Neuronal stem cell (in vitro differentiated cells): Measurements from ENCODE around the gene CRYGD. TPM values are rescaled to one million over a fixed set of nuclear protein-coding genes. Genes with fewer than 3 reads are reported as not detected.
"Not testable (repeated sequence)": the region's sequence is repeated elsewhere in the genome, so short reads cannot be mapped to it uniquely, and the experiment has no call there.

Experiments
- DNase-seq: peaks from one replicate; pipeline ENCODE4 v3.0.0-alpha.2; 2013; ENCODE audit warnings: low spot score
- H2AFZ ChIP-seq: one replicate; pipeline ENCODE4 v1.6.1; 2013; ENCODE audit warnings: mild to moderate bottlenecking, low read length, inconsistent platforms
- H2AK5ac ChIP-seq: 2 replicates; pipeline ENCODE4 v1.6.1; 2013; ENCODE audit warnings: low read depth, mild to moderate bottlenecking, inconsistent platforms, low read length, moderate library complexity, mixed read lengths
- H2BK120ac ChIP-seq: 2 replicates; pipeline ENCODE4 v1.6.1; 2013; ENCODE audit warnings: low read depth, mild to moderate bottlenecking, inconsistent platforms, low read length, moderate library complexity, mixed read lengths
- H2BK12ac ChIP-seq: one replicate; pipeline ENCODE4 v1.6.1; 2013; ENCODE audit warnings: low read length, inconsistent platforms
- H2BK15ac ChIP-seq: 2 replicates; pipeline ENCODE4 v1.6.1; 2013; ENCODE audit warnings: mild to moderate bottlenecking, low read length, inconsistent platforms, mixed read lengths
- H2BK5ac ChIP-seq: one replicate; pipeline ENCODE4 v1.6.1; 2013; ENCODE audit warnings: inconsistent platforms, mild to moderate bottlenecking, low read length, moderate library complexity
- H3K14ac ChIP-seq: one replicate; pipeline ENCODE4 v1.6.1; 2013; ENCODE audit warnings: low read length, inconsistent platforms
- H3K18ac ChIP-seq: 2 replicates; pipeline ENCODE4 v1.6.1; 2013; ENCODE audit warnings: low read length, inconsistent platforms
- H3K23ac ChIP-seq: 2 replicates; pipeline ENCODE4 v1.6.1; 2013; ENCODE audit warnings: low read depth, mild to moderate bottlenecking, mixed read lengths, low read length, inconsistent platforms; ENCODE audit not compliant: poor library complexity
- H3K27ac ChIP-seq: replicated peaks from 3 replicates; pipeline ENCODE4 v1.5.1; 2013; ENCODE audit warnings: low read length, inconsistent platforms
- H3K27me3 ChIP-seq, 3 experiments: 2 replicates each; pipeline ENCODE4 v1.6.1; 2013; ENCODE audit warnings: low read length in 3 of 3, mild to moderate bottlenecking in 2 of 3, inconsistent platforms in 1 of 3, low read depth in 1 of 3, mixed read lengths in 1 of 3, moderate library complexity in 1 of 3; ENCODE audit not compliant: control insufficient read depth in 3 of 3, insufficient read depth in 3 of 3
- H3K36me3 ChIP-seq, 2 donors: replicated peaks in 1 of 2; 2 replicates each; pipeline ENCODE4 v1.6.1; 2013; ENCODE audit warnings: low read length in 2 of 2; ENCODE audit not compliant: control insufficient read depth in 2 of 2, insufficient read depth in 2 of 2
- H3K4ac ChIP-seq: 2 replicates; pipeline ENCODE4 v1.6.1; 2013; ENCODE audit warnings: inconsistent platforms, mild to moderate bottlenecking, low read length, moderate library complexity
- H3K4me1 ChIP-seq, 2 donors: 1 replicate in 1 of 2; 2 replicates in 1 of 2; pipeline ENCODE4 v1.6.1; 2013; ENCODE audit warnings: low read length in 2 of 2, low read depth in 1 of 2; ENCODE audit not compliant: control insufficient read depth in 2 of 2, insufficient read depth in 1 of 2
- H3K4me2 ChIP-seq: one replicate; pipeline ENCODE4 v1.6.1; 2013; ENCODE audit warnings: mild to moderate bottlenecking, low read length, inconsistent platforms; ENCODE audit not compliant: insufficient read depth, poor library complexity, severe bottlenecking
- H3K4me3 ChIP-seq, 2 donors: 2 replicates each; pipeline ENCODE4 v1.5.1; 2013; ENCODE audit warnings: low read length in 2 of 2, mild to moderate bottlenecking in 2 of 2, inconsistent platforms in 1 of 2, moderate library complexity in 1 of 2
- H3K79me1 ChIP-seq: one replicate; pipeline ENCODE4 v1.6.1; 2013; ENCODE audit warnings: low read depth, mild to moderate bottlenecking, inconsistent platforms, low read length, moderate library complexity
- H3K9ac ChIP-seq: one replicate; pipeline ENCODE4 v1.6.1; 2013; ENCODE audit warnings: mild to moderate bottlenecking, low read depth, low read length, inconsistent platforms; ENCODE audit not compliant: poor library complexity
- H3K9me3 ChIP-seq, 2 donors: replicated peaks in 1 of 2; 2 replicates each; pipeline versions ENCODE3 to v1.6.1; 2013; ENCODE audit warnings: low read length in 2 of 2, mild to moderate bottlenecking in 2 of 2, inconsistent platforms in 1 of 2, low read depth in 1 of 2, mixed read lengths in 1 of 2, moderate library complexity in 1 of 2; ENCODE audit not compliant: control insufficient read depth in 2 of 2, insufficient read depth in 1 of 2
- H4K8ac ChIP-seq: one replicate; pipeline ENCODE4 v1.6.1; 2013; ENCODE audit warnings: low read depth, mild to moderate bottlenecking, inconsistent platforms, low read length, moderate library complexity
- H4K91ac ChIP-seq: one replicate; pipeline ENCODE4 v1.6.1; 2013; ENCODE audit warnings: low read length, low read depth, mild to moderate bottlenecking, inconsistent platforms; ENCODE audit not compliant: poor library complexity
- WGBS, 2 donors: extraction: QIAGEN DNeasy Blood & Tissue Kit; methylation state at CpG; one replicate each; pipeline ENCODE4 v1.1.7; 2013; ENCODE audit warnings: missing lambda C conversion rate in 2 of 2, mixed read lengths in 1 of 2; ENCODE audit not compliant: insufficient read length in 2 of 2, insufficient replicate concordance in 1 of 2; ENCODE audit errors: extremely low coverage in 2 of 2; 5-methylcytosine and 5-hydroxymethylcytosine counted together
- polyA plus RNA-seq, 2 experiments: library from polyadenylated mRNA; stranded (reverse); fragments of 200-250 nt; gene quantifications; one replicate each; pipeline ENCODE4 v1.2.3, GENCODE V29; 2013

Gene CRYGD
- 0.99 TPM for polyA plus RNA-seq (2013, experiment 1 of 2)
- 1.1 TPM for polyA plus RNA-seq (2013, experiment 2 of 2)

- Histone ChIP-seq H2BK12ac (peak within 1 kb of the TSS; percentile 46), H3K23ac (peak within 1 kb of the TSS; percentile 65), H3K18ac (peak within 1 kb of the TSS; percentile 87), H2AFZ (peak within 1 kb of the TSS; percentile 29)
- not testable (repeated sequence) for H3K4me3 ChIP-seq, H3K79me1 ChIP-seq, H2AK5ac ChIP-seq, H3K4ac ChIP-seq, H3K27ac ChIP-seq, H2BK15ac ChIP-seq, H4K91ac ChIP-seq, H3K9ac ChIP-seq, H3K4me2 ChIP-seq, H3K27me3 ChIP-seq, H3K9me3 ChIP-seq, H2BK5ac ChIP-seq, H3K14ac ChIP-seq, H3K36me3 ChIP-seq, DNase-seq, H4K8ac ChIP-seq, H2BK120ac ChIP-seq, H3K4me1 ChIP-seq
- WGBS, 2 donors, result no CpG with 5 or more reads among the region's 46 CpGs
Observed at GRCh38 chr2:208124013-208124715, at the start of gene CRYGD. CRYGD (minus strand) TSS chr2:208124524; CDS start chr2:208124473, 51 bp downstream.

GRCh38 chr2:208172125-208172524 is 47.8 kb upstream of the CRYGD start:
- Histone ChIP-seq H3K79me1 (no peaks in the 10 kb centered on the region), H3K27ac (no peak overlapping the region), H3K9me3 (no peaks in the 10 kb centered on the region), H3K27me3 (no peaks in the 10 kb centered on the region), H3K4ac (no peak overlapping the region), H2BK15ac (no peak overlapping the region), H2BK12ac (no peak overlapping the region), H2AK5ac (no peak overlapping the region), H3K23ac (no peak overlapping the region), H2AFZ (no peak overlapping the region), H3K18ac (no peak overlapping the region), H2BK5ac (no peak overlapping the region), H3K4me3 (no peak overlapping the region), H4K8ac (no peak overlapping the region), H4K91ac (no peak overlapping the region), H3K4me1 (no peaks in the 10 kb centered on the region), H3K36me3 (no peaks in the 10 kb centered on the region), H3K14ac (no peak overlapping the region), H3K9ac (no peak overlapping the region), H3K4me2 (no peak overlapping the region), H2BK120ac (no peak overlapping the region)
- no peak for DNase-seq
- no CpG with 5 or more reads among the region's 4 CpGs for WGBS, 2 donors

GRCh38 chr2:208164951-208165755 is 40.8 kb upstream of the CRYGD start:
- peak overlapping the region; percentile 5 for H2AFZ ChIP-seq
- no peak for DNase-seq
- no peak overlapping the region for H3K27ac ChIP-seq
- no peak overlapping the region for H3K4me2 ChIP-seq
- H3K79me1 ChIP-seq, result no peaks in the 10 kb centered on the region
- no peaks in the 10 kb centered on the region for H3K36me3 ChIP-seq
- H3K27me3 ChIP-seq, result no peaks in the 10 kb centered on the region
- H2BK5ac ChIP-seq, result no peak overlapping the region
- H2BK15ac ChIP-seq, result no peak overlapping the region
- no CpG with 5 or more reads among the region's 2 CpGs for WGBS, 2 donors
- H2BK12ac ChIP-seq, result no peak overlapping the region
- H3K14ac ChIP-seq, result no peak overlapping the region
- no peak overlapping the region for H3K9ac ChIP-seq
- peaks cover 0 to 3% of the 10 kb centered on the region in 2 donors for H3K4me1 ChIP-seq
- H3K9me3 ChIP-seq, result no peaks in the 10 kb centered on the region
- H2BK120ac ChIP-seq, result no peak overlapping the region
- H3K23ac ChIP-seq, result no peak overlapping the region
- peak overlapping the region; percentile 23 for H3K18ac ChIP-seq
- no peak overlapping the region for H4K8ac ChIP-seq
- no peak overlapping the region for H3K4me3 ChIP-seq
- H3K4ac ChIP-seq, result no peak overlapping the region
- no peak overlapping the region for H4K91ac ChIP-seq
- no peak overlapping the region for H2AK5ac ChIP-seq

- no peak for DNase-seq
- H3K27me3 ChIP-seq, result no peaks in the 10 kb centered on the region
- H3K79me1 ChIP-seq, result no peaks in the 10 kb centered on the region
- no peak within 1 kb of the TSS for H2AFZ ChIP-seq
- H3K23ac ChIP-seq, result no peak within 1 kb of the TSS
- H2BK5ac ChIP-seq, result no peak within 1 kb of the TSS
- H3K4me1 ChIP-seq, result peaks cover 0 to 3% of the 10 kb centered on the region in 2 donors
- no peak within 1 kb of the TSS for H4K8ac ChIP-seq
- H3K4me3 ChIP-seq, result no peak within 1 kb of the TSS
- no peaks in the 10 kb centered on the region for H3K36me3 ChIP-seq
- no peak within 1 kb of the TSS for H3K27ac ChIP-seq
- peak within 1 kb of the TSS; percentile 9 for H3K9ac ChIP-seq
- H2BK12ac ChIP-seq, result no peak within 1 kb of the TSS
- H3K9me3 ChIP-seq, result no peaks in the 10 kb centered on the region
- no peak within 1 kb of the TSS for H2BK15ac ChIP-seq
- H4K91ac ChIP-seq, result no peak within 1 kb of the TSS
- H3K4me2 ChIP-seq, result no peak within 1 kb of the TSS
- no peak within 1 kb of the TSS for H2BK120ac ChIP-seq
- peak within 1 kb of the TSS; percentile 8 for H2AK5ac ChIP-seq
- WGBS, 2 donors, result no CpG with 5 or more reads among the region's 2 CpGs
- no peak within 1 kb of the TSS for H3K4ac ChIP-seq
- no peak within 1 kb of the TSS for H3K14ac ChIP-seq
- H3K18ac ChIP-seq, result no peak within 1 kb of the TSS
Observed at GRCh38 chr2:208163489-208163888, 39.2 kb upstream of the CRYGD start, which contains the start of gene CRYGA. CRYGA (minus strand) TSS chr2:208163589; CDS start chr2:208163556, 33 bp downstream.
